Fibroblast of the aortic adventitia (primary cell): Measurements from ENCODE around the gene THTPA. TPM values are rescaled to one million over a fixed set of nuclear protein-coding genes. Genes with fewer than 3 reads are reported as not detected.

ENCODE experiments used
- DNase-seq: peaks from one replicate; pipeline ENCODE4 v3.0.0-alpha.2; 2010; ENCODE audit warnings: low read depth
- H3K4me3 ChIP-seq: 2 replicates; pipeline ENCODE4 v1.5.1; 2011; ENCODE audit warnings: low read depth, mild to moderate bottlenecking, control low read depth, low read length, moderate library complexity
- CTCF ChIP-seq: IDR thresholded peaks from 2 replicates; pipeline ENCODE4 v1.5.1; 2011; ENCODE audit warnings: mild to moderate bottlenecking, low read length, control low read depth, inconsistent platforms; ENCODE audit not compliant: insufficient read depth
- total RNA-seq: library from RNA; depleted of rRNA; stranded (reverse); fragments of >200 nt; gene quantifications from 2 replicates; pipeline ENCODE4 v1.2.3, GENCODE V29; 2012; ENCODE audit warnings: low replicate concordance

Gene THTPA
- total RNA-seq, 1 donor: 22.3 TPM

- DNase-seq: no peak
- TF ChIP-seq CTCF: no peak
- H3K4me3 ChIP-seq: no peak overlapping the region
These were observed 17.4 kb downstream of the THTPA start for GRCh38 chr14:23573384-23574015.

GRCh38 chr14:23577004-23577681 lies 21.1 kb downstream of the THTPA start:
- no peak for DNase-seq
- H3K4me3 ChIP-seq: no peak overlapping the region
- no peak for TF ChIP-seq CTCF

- DNase-seq: no peak
- no peak for TF ChIP-seq CTCF
- H3K4me3 ChIP-seq: no peak overlapping the region
These were observed 21.8 kb downstream of the THTPA start for GRCh38 chr14:23577710-23578392.

- H3K4me3 ChIP-seq: no peak within 1 kb of the TSS
- no peak for TF ChIP-seq CTCF
- DNase-seq: no peak
These were observed 22.7 kb downstream of the THTPA start, which contains the start of gene JPH4 for GRCh38 chr14:23578560-23579310. Gene JPH4, minus strand, starts transcription at chr14:23578790. Its CDS starts 1,337 bp downstream, at chr14:23577453.

- TF ChIP-seq CTCF: no peak
- H3K4me3 ChIP-seq: no peak overlapping the region
- DNase-seq: no peak
These were observed 23.2 kb downstream of the THTPA start for GRCh38 chr14:23579311-23579630.

- TF ChIP-seq CTCF: no peak
- H3K4me3 ChIP-seq: no peak overlapping the region
- no peak for DNase-seq
These were observed 23.7 kb downstream of the THTPA start for GRCh38 chr14:23579739-23580138.
